Measurements from ENCODE around the gene ADGRF5.
A peak's percentile ranks its signal among the peaks of the same experiment; 100 is the strongest.
"Not testable (repeated sequence)": the region's sequence is repeated elsewhere in the genome, so short reads cannot be mapped to it uniquely, and the experiment has no call there.

The ADGRF5 gene

GRCh38 chr6:46882645-46883044 lies 39.1 kb downstream of the ADGRF5 start:
- peak; percentile 81 for DNase-seq

- no peak for DNase-seq
These were observed 42.7 kb downstream of the ADGRF5 start for GRCh38 chr6:46879003-46879402.

GRCh38 chr6:46876126-46876525 lies 45.6 kb downstream of the ADGRF5 start:
- DNase-seq, result peak; percentile 88

GRCh38 chr6:46867411-46867810 lies 54.3 kb downstream of the ADGRF5 start:
- DNase-seq, result no peak

GRCh38 chr6:46865221-46865620 lies 56.5 kb downstream of the ADGRF5 start:
- DNase-seq, result no peak

- DNase-seq, result no peak
These were observed 57.9 kb downstream of the ADGRF5 start for GRCh38 chr6:46863791-46864190.

- no peak for DNase-seq
These were observed 59.4 kb downstream of the ADGRF5 start for GRCh38 chr6:46862381-46862780.

- peak; percentile 9 for DNase-seq
These were observed 65.8 kb downstream of the ADGRF5 start for GRCh38 chr6:46855966-46856365.

- DNase-seq, result not testable (repeated sequence)
These were observed 70.2 kb downstream of the ADGRF5 start for GRCh38 chr6:46851576-46851975.

GRCh38 chr6:46850792-46851191 lies 70.9 kb downstream of the ADGRF5 start:
- DNase-seq, result no peak

- no peak for DNase-seq
These were observed 72.4 kb downstream of the ADGRF5 start for GRCh38 chr6:46849361-46849690.

- peak; percentile 64 for DNase-seq
These were observed 72.9 kb downstream of the ADGRF5 start for GRCh38 chr6:46848684-46849360.

- DNase-seq, result no peak
These were observed 76.6 kb downstream of the ADGRF5 start for GRCh38 chr6:46845126-46845525.

- DNase-seq, result not testable (repeated sequence)
These were observed 79.4 kb downstream of the ADGRF5 start for GRCh38 chr6:46842252-46842846.

- no peak for DNase-seq
These were observed 83.7 kb downstream of the ADGRF5 start for GRCh38 chr6:46838033-46838432.

- DNase-seq, result not testable (repeated sequence)
These were observed 86.7 kb downstream of the ADGRF5 start for GRCh38 chr6:46834991-46835390.

- DNase-seq, result not testable (repeated sequence)
These were observed 87.4 kb downstream of the ADGRF5 start for GRCh38 chr6:46834257-46834916.

- no peak for DNase-seq
These were observed 88.9 kb downstream of the ADGRF5 start for GRCh38 chr6:46832816-46833215.

GRCh38 chr6:46828939-46829338 lies 92.8 kb downstream of the ADGRF5 start:
- DNase-seq, result no peak

GRCh38 chr6:46821458-46821881 lies 100.3 kb downstream of the ADGRF5 start:
- DNase-seq, result no peak

- no peak for DNase-seq
These were observed 102.2 kb downstream of the ADGRF5 start for GRCh38 chr6:46819561-46819960.

GRCh38 chr6:46816626-46817025 lies 105.1 kb downstream of the ADGRF5 start:
- DNase-seq, result no peak

- no peak for DNase-seq
These were observed 106.6 kb downstream of the ADGRF5 start for GRCh38 chr6:46815130-46815529.

GRCh38 chr6:46808806-46809205 lies 112.9 kb downstream of the ADGRF5 start:
- no peak for DNase-seq

Measured in NCI-H2029 (cell line).